PC-3 (cell line): ENCODE data around the gene DISC1. TPM values are rescaled to one million over a fixed set of nuclear protein-coding genes. Genes with fewer than 3 reads are reported as not detected.

Experiments
- ATAC-seq: fragments of 200-7000 bp; cut with Tn5 transposase; 2 replicates; pipeline ENCODE4 v1.9.1; 2020; ENCODE audit warnings: mild to moderate bottlenecking, moderate library complexity
- BruUV-seq: library from RNA; stranded (reverse); fragments of 400-500 nt; replicated peaks from 2 replicates; lab custom pipeline; 2021; lab: Mats Ljungman, UMichigan
- CTCF ChIA-PET: fragments of 300-600 bp; sonication (Branson Sonifier 250); formaldehyde crosslinking; loops from one replicate; lab custom pipeline; 2022; ENCODE audit warnings: antibody characterized with exemption; lab: Charles Lee
- POLR2A ChIA-PET: fragments of 300-600 bp; sonication (Branson Sonifier 250); formaldehyde crosslinking; loops from one replicate; lab custom pipeline; 2022; ENCODE audit warnings: antibody characterized with exemption; ENCODE audit not compliant: unreplicated experiment; lab: Charles Lee
- DNase-seq: peaks from one replicate; pipeline ENCODE4 v3.0.0-alpha.2; 2015
- H2AFZ ChIP-seq: fragments of 300-600 bp; sonication (generic); 2 replicates; pipeline ENCODE4 v1.6.0; 2016; ENCODE audit warnings: antibody characterized with exemption, low read length
- H3F3A ChIP-seq: fragments of 300-600 bp; sonication (generic); one replicate; pipeline ENCODE4 v1.6.0; 2017; ENCODE audit warnings: antibody characterized with exemption, low read length, control low read depth, mild to moderate bottlenecking; ENCODE audit not compliant: unreplicated experiment
- H3K27ac ChIP-seq: fragments of 300-600 bp; sonication (generic); 2 replicates; pipeline ENCODE4 v1.5.1; 2016; ENCODE audit warnings: mild to moderate bottlenecking, low read length
- H3K27me3 ChIP-seq: fragments of 300-600 bp; sonication (generic); 2 replicates; pipeline ENCODE4 v1.6.1; 2016; ENCODE audit warnings: low read length, mixed read lengths
- H3K36me3 ChIP-seq: fragments of 300-600 bp; sonication (generic); 2 replicates; pipeline ENCODE4 v1.6.1; 2016; ENCODE audit warnings: low read depth, mixed run types, low read length, mixed read lengths
- H3K4me1 ChIP-seq: fragments of 300-600 bp; sonication (generic); 2 replicates; pipeline ENCODE4 v1.5.1; 2016; ENCODE audit warnings: low read length; ENCODE audit not compliant: insufficient read depth
- H3K4me2 ChIP-seq: fragments of 300-600 bp; sonication (generic); 2 replicates; pipeline ENCODE4 v1.6.0; 2016; ENCODE audit warnings: low read length
- H3K4me3 ChIP-seq: fragments of 300-600 bp; sonication (generic); 2 replicates; pipeline ENCODE4 v1.5.1; 2016; ENCODE audit warnings: mild to moderate bottlenecking, low read length, mixed read lengths
- H3K79me2 ChIP-seq: fragments of 300-600 bp; sonication (generic); 2 replicates; pipeline ENCODE4 v1.6.1; 2017; ENCODE audit warnings: low read length, mixed read lengths
- H3K9ac ChIP-seq: fragments of 300-600 bp; sonication (generic); 2 replicates; pipeline ENCODE4 v1.6.0; 2016; ENCODE audit warnings: mild to moderate bottlenecking, low read length
- H3K9me2 ChIP-seq: fragments of 300-600 bp; sonication (generic); replicated peaks from 2 replicates; pipeline ENCODE4 v1.6.1; 2016; ENCODE audit warnings: mixed run types, low read length, mixed read lengths
- H3K9me3 ChIP-seq: fragments of 300-600 bp; sonication (generic); 2 replicates; pipeline ENCODE4 v1.6.1; 2016; ENCODE audit warnings: low read length, mixed read lengths
- H4K20me1 ChIP-seq: fragments of 300-600 bp; sonication (generic); 2 replicates; pipeline ENCODE4 v1.6.1; 2016; ENCODE audit warnings: low read length, mixed read lengths
- EZH2 ChIP-seq: fragments of 300-600 bp; sonication (generic); IDR thresholded peaks from one replicate; pipeline ENCODE4 v1.6.1; 2017; ENCODE audit warnings: antibody characterized with exemption, mild to moderate bottlenecking, low read length; ENCODE audit not compliant: unreplicated experiment
- EZH2phosphoT487 ChIP-seq: fragments of 300-600 bp; sonication (generic); IDR thresholded peaks from 2 replicates; pipeline ENCODE4 v1.6.1; 2018; ENCODE audit warnings: mild to moderate bottlenecking, antibody characterized with exemption, low read length, borderline replicate concordance
- intact Hi-C: fragments of 100-400 bp; cut with micrococcal nuclease; formaldehyde crosslinking; loops from 2 replicates; pipeline ENCODE4 v1.9.0; 2023
- total RNA-seq: library from RNA; depleted of rRNA; stranded (reverse); fragments of >200 nt; gene quantifications from 2 replicates; pipeline ENCODE4 v1.2.3, GENCODE V29; 2014
- TF ChIP-seq, protein P1 (sequence below): fragments of 300-600 bp; sonication (generic); conservative IDR thresholded peaks from 2 replicates; pipeline ENCODE4 v1.5.1; 2017; ENCODE audit warnings: antibody characterized with exemption, low read depth, mild to moderate bottlenecking, low read length

Gene DISC1
- total RNA-seq, 1 experiment from 2014 or later, result 3.4 TPM

DNA sequence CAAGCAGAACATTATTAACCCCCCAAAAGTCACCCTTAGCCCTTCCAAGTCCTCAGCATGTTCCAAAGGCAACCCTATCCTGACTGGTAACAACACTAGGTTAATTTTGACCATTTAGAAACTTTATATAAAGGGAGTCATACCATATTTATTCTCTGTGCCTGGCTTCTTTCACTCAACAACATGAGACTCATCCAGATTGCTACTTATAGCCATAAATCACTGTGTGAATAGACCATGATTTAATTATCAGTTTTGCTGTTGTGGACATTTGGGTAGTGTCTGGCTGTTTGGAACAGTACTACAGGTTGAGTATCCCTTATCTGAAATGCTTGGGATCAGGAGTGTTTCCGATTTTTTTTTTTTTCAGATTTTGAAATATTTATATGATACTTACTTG lies 252.1 kb downstream of the DISC1 start:
- ChIA-PET POLR2A (no interaction called here), CTCF (no interaction called here)
- Histone ChIP-seq H3K27ac (no peak overlapping the region), H3F3A (no peaks in the 10 kb centered on the region), H3K79me2 (no peaks in the 10 kb centered on the region), H4K20me1 (no peaks in the 10 kb centered on the region), H2AFZ (no peak overlapping the region), H3K4me3 (no peak overlapping the region), H3K27me3 (no peaks in the 10 kb centered on the region), H3K4me1 (no peaks in the 10 kb centered on the region), H3K36me3 (no peaks in the 10 kb centered on the region; the same call in 1 of the 2 replicates), H3K9me3 (no peaks in the 10 kb centered on the region), H3K9me2 (no peaks in the 10 kb centered on the region), H3K9ac (no peak overlapping the region), H3K4me2 (no peak overlapping the region)
- TF ChIP-seq, protein P1, sequence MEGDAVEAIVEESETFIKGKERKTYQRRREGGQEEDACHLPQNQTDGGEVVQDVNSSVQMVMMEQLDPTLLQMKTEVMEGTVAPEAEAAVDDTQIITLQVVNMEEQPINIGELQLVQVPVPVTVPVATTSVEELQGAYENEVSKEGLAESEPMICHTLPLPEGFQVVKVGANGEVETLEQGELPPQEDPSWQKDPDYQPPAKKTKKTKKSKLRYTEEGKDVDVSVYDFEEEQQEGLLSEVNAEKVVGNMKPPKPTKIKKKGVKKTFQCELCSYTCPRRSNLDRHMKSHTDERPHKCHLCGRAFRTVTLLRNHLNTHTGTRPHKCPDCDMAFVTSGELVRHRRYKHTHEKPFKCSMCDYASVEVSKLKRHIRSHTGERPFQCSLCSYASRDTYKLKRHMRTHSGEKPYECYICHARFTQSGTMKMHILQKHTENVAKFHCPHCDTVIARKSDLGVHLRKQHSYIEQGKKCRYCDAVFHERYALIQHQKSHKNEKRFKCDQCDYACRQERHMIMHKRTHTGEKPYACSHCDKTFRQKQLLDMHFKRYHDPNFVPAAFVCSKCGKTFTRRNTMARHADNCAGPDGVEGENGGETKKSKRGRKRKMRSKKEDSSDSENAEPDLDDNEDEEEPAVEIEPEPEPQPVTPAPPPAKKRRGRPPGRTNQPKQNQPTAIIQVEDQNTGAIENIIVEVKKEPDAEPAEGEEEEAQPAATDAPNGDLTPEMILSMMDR, result no peak
- TF ChIP-seq EZH2 (no peak), EZH2phosphoT487 (no peak)
- ATAC-seq (no peak), DNase-seq (no peak)
- BruUV-seq, result no TSS peak
- intact Hi-C loops, result no loop called here

DNA sequence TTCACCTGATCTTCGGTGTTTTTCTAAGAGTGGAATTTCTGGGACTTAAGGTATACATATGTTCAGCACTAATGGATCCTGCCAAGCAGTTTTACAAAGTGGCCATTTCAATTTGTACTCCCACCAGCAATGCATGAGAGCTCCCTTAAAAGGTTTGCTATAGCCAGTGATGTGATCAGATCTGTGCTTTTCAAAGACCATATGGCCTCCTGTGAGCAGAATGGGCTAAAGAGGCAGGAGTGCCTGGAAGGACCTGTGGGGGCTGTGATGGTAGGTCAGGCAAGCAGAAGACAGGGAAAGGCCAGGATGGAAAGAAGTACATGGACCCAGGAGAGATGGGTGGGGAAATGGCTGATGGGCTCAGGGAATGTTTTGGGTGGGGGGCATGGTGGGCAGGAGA lies 252.7 kb downstream of the DISC1 start:
- no peak overlapping the region for H3K9ac ChIP-seq
- ChIA-PET POLR2A (no interaction called here), CTCF (no interaction called here)
- no peak overlapping the region for H2AFZ ChIP-seq
- intact Hi-C loops, result no loop called here
- H3K4me3 ChIP-seq, result no peak overlapping the region
- no peaks in the 10 kb centered on the region for H3K9me2 ChIP-seq
- TF ChIP-seq EZH2phosphoT487 (no peak), EZH2 (no peak)
- TF ChIP-seq, protein P1, result no peak
- ATAC-seq (no peak), DNase-seq (no peak)
- H4K20me1 ChIP-seq, result no peaks in the 10 kb centered on the region
- no peaks in the 10 kb centered on the region for H3K9me3 ChIP-seq
- no peak overlapping the region for H3K27ac ChIP-seq
- H3K4me1 ChIP-seq, result no peaks in the 10 kb centered on the region
- no TSS peak for BruUV-seq
- H3K79me2 ChIP-seq, result no peaks in the 10 kb centered on the region
- no peak overlapping the region for H3K4me2 ChIP-seq
- no peaks in the 10 kb centered on the region for H3K27me3 ChIP-seq
- no peaks in the 10 kb centered on the region for H3F3A ChIP-seq
- no peaks in the 10 kb centered on the region; the same call in 1 of the 2 replicates for H3K36me3 ChIP-seq

DNA sequence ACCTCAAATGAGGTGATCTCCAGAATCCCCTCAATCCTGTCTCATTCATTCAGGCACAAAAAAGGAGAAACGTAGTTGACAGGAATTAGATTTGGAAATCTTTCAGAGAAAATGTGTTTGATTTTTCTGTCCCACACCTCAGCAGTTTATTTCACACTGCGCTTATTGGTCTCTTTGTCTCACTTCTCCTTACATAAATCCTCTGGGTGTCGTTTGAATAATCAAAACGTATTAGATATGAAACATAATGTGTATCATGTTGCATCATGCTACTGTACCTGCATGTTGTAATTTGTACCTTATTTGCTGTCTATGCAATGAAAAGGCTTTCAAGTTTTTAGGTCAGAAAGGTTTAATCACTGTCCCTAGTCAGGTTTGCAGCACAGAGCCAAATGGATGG lies 255.7 kb downstream of the DISC1 start:
- no peak for TF ChIP-seq EZH2phosphoT487
- TF ChIP-seq EZH2, result no peak
- TF ChIP-seq, protein P1, result no peak
- ATAC-seq (no peak), DNase-seq (no peak)
- intact Hi-C loops, result no loop called here
- no peak overlapping the region for H3K27ac ChIP-seq
- H3F3A ChIP-seq, result no peaks in the 10 kb centered on the region
- ChIA-PET POLR2A (no interaction called here), CTCF (no interaction called here)
- no peaks in the 10 kb centered on the region for H3K79me2 ChIP-seq
- H3K36me3 ChIP-seq, result no peaks in the 10 kb centered on the region
- no peaks in the 10 kb centered on the region for H4K20me1 ChIP-seq
- no peaks in the 10 kb centered on the region for H3K9me3 ChIP-seq
- H2AFZ ChIP-seq, result no peak overlapping the region
- H3K27me3 ChIP-seq, result no peaks in the 10 kb centered on the region
- H3K9me2 ChIP-seq, result no peaks in the 10 kb centered on the region
- H3K4me2 ChIP-seq, result no peak overlapping the region
- no peak overlapping the region for H3K4me3 ChIP-seq
- H3K9ac ChIP-seq, result no peak overlapping the region
- BruUV-seq, result no TSS peak
- no peaks in the 10 kb centered on the region; the same call in 1 of the 2 replicates for H3K4me1 ChIP-seq
